ENCODE data around the gene RFTN1.

- TF ChIP-seq CTCF (IDR thresholded peaks at IDR 0.05; ENCODE audit: low read depth, low read length, poor library complexity, severe bottlenecking) = no peak
- TF ChIP-seq EZH2phosphoT487 (IDR thresholded peaks at IDR 0.05; ENCODE audit: borderline replicate concordance, low read length) = no peak
Measured at GRCh38 chr3:16514755-16515353, 1.4 kb upstream of the RFTN1 start.

All from DOHH2 (cell line).